PFSK-1 (cell line): ENCODE data around the gene MEN1.

ENCODE experiments used
- FOXP2 ChIP-seq: optimal IDR thresholded peaks from 2 replicates; pipeline ENCODE3; 2011; ENCODE audit warnings: borderline replicate concordance, control low read depth, inconsistent platforms; ENCODE audit not compliant: insufficient read depth; ENCODE audit errors: extremely low read length, extremely low read depth
- POLR2AphosphoS5 ChIP-seq: IDR thresholded peaks from 2 replicates; pipeline ENCODE4 v1.6.1; 2012; ENCODE audit warnings: low read depth, mild to moderate bottlenecking, control low read depth, low read length, moderate library complexity
- REST ChIP-seq, 2 experiments: IDR thresholded peaks; 2 replicates each; pipeline versions ENCODE4 v1.6.1 to v1.8.0; 2011 to 2012; ENCODE audit warnings: low read depth in 2 of 2, low read length in 2 of 2, control low read depth in 1 of 2, inconsistent platforms in 1 of 2, mild to moderate bottlenecking in 1 of 2, moderate library complexity in 1 of 2; ENCODE audit not compliant: insufficient read depth in 1 of 2
- SIN3A ChIP-seq: IDR thresholded peaks from 2 replicates; pipeline ENCODE4 v1.6.1; 2012; ENCODE audit warnings: mild to moderate bottlenecking, low read length, moderate library complexity, borderline replicate concordance; ENCODE audit not compliant: insufficient read depth
- TAF1 ChIP-seq: IDR thresholded peaks from 2 replicates; pipeline ENCODE4 v1.6.1; 2012; ENCODE audit warnings: low read length, control low read depth, borderline replicate concordance; ENCODE audit not compliant: insufficient read depth

The MEN1 gene

GRCh38 chr11:64763526-64764039 is 46.8 kb downstream of the MEN1 start:
- no peak for TF ChIP-seq REST (IDR thresholded peaks at IDR 0.05; ENCODE audit: insufficient read depth in 1 of 2, low read depth in 2 of 2, low read length in 2 of 2)
- TF ChIP-seq SIN3A = no peak
- no peak for TF ChIP-seq FOXP2
- no peak for TF ChIP-seq POLR2AphosphoS5
- no peak for TF ChIP-seq TAF1

GRCh38 chr11:64762674-64763525 is 47.5 kb downstream of the MEN1 start:
- TF ChIP-seq REST (IDR thresholded peaks at IDR 0.05; ENCODE audit: insufficient read depth in 1 of 2, low read depth in 2 of 2, low read length in 2 of 2) (no peak; a peak in 1 of 4 replicates), FOXP2 (no peak), SIN3A (no peak), TAF1 (no peak), POLR2AphosphoS5 (no peak)

GRCh38 chr11:64762277-64762673 is 48.1 kb downstream of the MEN1 start:
- TF ChIP-seq REST (IDR thresholded peaks at IDR 0.05; ENCODE audit: insufficient read depth in 1 of 2, low read depth in 2 of 2, low read length in 2 of 2) (no peak), POLR2AphosphoS5 (peak; percentile 74; the same call in 1 of the 2 replicates)

DNA sequence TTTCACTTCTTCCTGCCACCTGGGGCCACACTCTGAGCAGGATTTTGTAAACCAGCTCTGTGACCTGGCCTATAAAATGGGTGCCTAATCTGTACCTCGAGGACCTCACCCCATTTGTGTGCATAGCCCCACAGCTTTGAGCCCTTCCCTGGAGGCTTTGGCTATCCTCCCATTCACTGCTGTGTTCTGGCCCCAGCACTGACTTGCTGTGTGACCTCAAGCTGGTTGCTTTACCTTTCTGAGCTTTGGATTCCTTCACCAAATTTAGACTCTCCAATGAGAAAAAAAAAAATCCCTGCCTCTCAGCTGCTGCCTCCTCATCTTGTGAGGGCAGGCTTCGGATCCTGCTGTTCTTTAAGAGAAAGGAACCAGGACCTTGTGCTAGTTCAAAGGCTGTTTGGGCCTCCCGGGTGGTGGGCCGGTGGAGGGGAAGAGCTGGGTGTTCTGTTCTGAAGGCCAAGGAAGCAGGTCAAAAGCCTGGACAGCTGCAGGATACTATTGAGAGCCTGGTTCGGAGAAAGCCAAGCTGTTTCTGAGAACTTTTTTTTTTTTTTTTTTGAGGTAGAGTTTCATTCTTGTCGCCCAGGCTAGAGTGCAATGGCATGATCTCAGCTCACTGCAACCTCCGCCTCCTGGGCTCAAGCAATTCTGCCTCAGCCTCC is 49.5 kb downstream of the MEN1 start:
- TF ChIP-seq SIN3A (0 out of 2 replicates have a peak, but pooled peaks have one; percentile 6), FOXP2 (no peak), POLR2AphosphoS5 (0 out of 2 replicates have a peak, but pooled peaks have one; percentile 25), TAF1 (no peak), REST (IDR thresholded peaks at IDR 0.05; ENCODE audit: insufficient read depth in 1 of 2, low read depth in 2 of 2, low read length in 2 of 2) (no peak)
